Fibroblast of lung (primary cell): ENCODE data around the gene SNRNP48. TPM values are rescaled to one million over a fixed set of nuclear protein-coding genes. Genes with fewer than 3 reads are reported as not detected.

Source experiments
- DNase-seq, 2 donors: peaks; one replicate each; pipeline versions ENCODE4 v3.0.0 to v3.0.0-alpha.2; 2010; ENCODE audit warnings: low read depth in 2 of 2
- H2AFZ ChIP-seq: 2 replicates; pipeline ENCODE4 v1.5.1; 2012; ENCODE audit warnings: low read length, control low read depth, inconsistent platforms
- H3K27ac ChIP-seq: 2 replicates; pipeline ENCODE4 v1.5.1; 2011; ENCODE audit warnings: low read length, control low read depth; ENCODE audit not compliant: insufficient read depth
- H3K27me3 ChIP-seq: 2 replicates; pipeline ENCODE4 v1.5.1; 2011; ENCODE audit warnings: mild to moderate bottlenecking, low read length; ENCODE audit not compliant: control insufficient read depth, insufficient read depth
- H3K36me3 ChIP-seq: 2 replicates; pipeline ENCODE4 v1.5.1; 2011; ENCODE audit warnings: low read length; ENCODE audit not compliant: control insufficient read depth, insufficient read depth
- H3K4me1 ChIP-seq: 2 replicates; pipeline ENCODE4 v1.5.1; 2011; ENCODE audit warnings: low read length; ENCODE audit not compliant: control insufficient read depth, insufficient read depth; ENCODE audit errors: extremely low read depth
- H3K4me2 ChIP-seq: 2 replicates; pipeline ENCODE4 v1.5.1; 2011; ENCODE audit warnings: low read length, control low read depth; ENCODE audit not compliant: insufficient read depth; ENCODE audit errors: extremely low read depth
- H3K4me3 ChIP-seq, 4 experiments: fragments of 200-600 bp in 1 of 4; sonication (generic) in 1 of 4; replicated peaks in 1 of 4; 2 replicates each; pipeline ENCODE4 v1.5.1; 2011 to 2016; ENCODE audit warnings: low read length in 4 of 4, low read depth in 3 of 4, mild to moderate bottlenecking in 3 of 4, control low read depth in 2 of 4, inconsistent platforms in 1 of 4, mixed read lengths in 1 of 4; ENCODE audit not compliant: insufficient read depth in 1 of 4; ENCODE audit errors: control extremely low read depth in 1 of 4
- H3K79me2 ChIP-seq: 2 replicates; pipeline ENCODE4 v1.5.1; 2012; ENCODE audit warnings: mild to moderate bottlenecking, low read length, inconsistent platforms; ENCODE audit not compliant: control insufficient read depth, insufficient read depth
- H3K9ac ChIP-seq: 2 replicates; pipeline ENCODE4 v1.5.1; 2011; ENCODE audit warnings: mild to moderate bottlenecking, low read length, control low read depth; ENCODE audit not compliant: insufficient read depth
- H3K9me3 ChIP-seq: 2 replicates; pipeline ENCODE4 v1.5.1; 2012; ENCODE audit warnings: low read depth, low read length; ENCODE audit not compliant: control insufficient read depth, insufficient read depth
- H4K20me1 ChIP-seq: 2 replicates; pipeline ENCODE4 v1.5.1; 2011; ENCODE audit warnings: low read length; ENCODE audit not compliant: control insufficient read depth, insufficient read depth; ENCODE audit errors: extremely low read depth
- EZH2 ChIP-seq: IDR thresholded peaks from 2 replicates; pipeline ENCODE4 v1.5.1; 2012; ENCODE audit warnings: low read length, control low read depth, mild to moderate bottlenecking; ENCODE audit errors: missing control alignments
- polyA plus RNA-seq, 2 donors: library from polyadenylated mRNA; depleted of rRNA in 1 of 2; stranded (reverse) in 1 of 2; unstranded in 1 of 2; fragments of >200 nt; gene quantifications; 2 replicates each; pipeline ENCODE4 v1.2.1, GENCODE V29; 2011 to 2012; ENCODE audit warnings: missing spikeins in 1 of 2
- total RNA-seq: library from RNA; depleted of rRNA; stranded (reverse); fragments of >200 nt; gene quantifications from 2 replicates; pipeline ENCODE4 v1.2.1, GENCODE V29; 2014
- TF ChIP-seq, protein P1 (sequence below), 2 donors: IDR thresholded peaks in 1 of 2; conservative IDR thresholded peaks in 1 of 2; 1 replicate in 1 of 2; 2 replicates in 1 of 2; pipeline ENCODE4 v1.5.1; 2011 to 2012; ENCODE audit warnings: low read length in 2 of 2, control low read depth in 1 of 2, inconsistent platforms in 1 of 2, low read depth in 1 of 2, mild to moderate bottlenecking in 1 of 2

The SNRNP48 gene
- total and polyA plus RNA-seq, 2 donors (not counting 1 experiment from before 2014, with no cell fraction given): 8.3 to 9.1 TPM

DNA sequence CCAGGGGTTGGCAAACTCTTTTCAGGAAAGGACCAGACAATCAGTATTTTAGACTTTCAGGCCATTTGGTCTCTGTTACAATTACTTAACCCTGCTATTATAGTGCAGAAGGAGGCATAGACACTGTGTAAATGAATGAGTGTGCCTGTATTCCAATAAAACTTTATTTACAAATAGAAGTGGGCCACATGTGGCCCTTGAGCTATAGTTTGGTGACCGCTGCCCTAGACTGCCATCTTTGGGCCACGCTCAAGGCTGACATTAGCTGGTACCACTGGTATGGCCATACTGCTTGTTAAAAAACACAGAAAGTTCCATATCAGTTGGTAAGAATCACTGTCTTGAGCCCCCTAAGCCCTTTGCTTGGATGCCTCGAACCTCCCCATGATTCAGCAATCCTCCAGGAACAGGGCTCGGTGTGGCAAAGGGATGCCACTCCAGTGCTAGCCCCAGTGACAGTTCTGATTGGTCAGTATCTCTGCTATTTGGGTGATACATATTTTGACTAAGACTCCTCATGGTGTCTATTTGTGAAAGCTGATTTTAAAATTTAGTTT is 23.3 kb upstream of the SNRNP48 start:
- H2AFZ ChIP-seq: no peak overlapping the region
- H3K79me2 ChIP-seq: no peaks in the 10 kb centered on the region
- H3K9me3 ChIP-seq: no peaks in the 10 kb centered on the region
- H3K4me3 ChIP-seq: no peak overlapping the region
- H3K4me2 ChIP-seq: no peak overlapping the region
- TF ChIP-seq EZH2: no peak
- TF ChIP-seq, protein P1, sequence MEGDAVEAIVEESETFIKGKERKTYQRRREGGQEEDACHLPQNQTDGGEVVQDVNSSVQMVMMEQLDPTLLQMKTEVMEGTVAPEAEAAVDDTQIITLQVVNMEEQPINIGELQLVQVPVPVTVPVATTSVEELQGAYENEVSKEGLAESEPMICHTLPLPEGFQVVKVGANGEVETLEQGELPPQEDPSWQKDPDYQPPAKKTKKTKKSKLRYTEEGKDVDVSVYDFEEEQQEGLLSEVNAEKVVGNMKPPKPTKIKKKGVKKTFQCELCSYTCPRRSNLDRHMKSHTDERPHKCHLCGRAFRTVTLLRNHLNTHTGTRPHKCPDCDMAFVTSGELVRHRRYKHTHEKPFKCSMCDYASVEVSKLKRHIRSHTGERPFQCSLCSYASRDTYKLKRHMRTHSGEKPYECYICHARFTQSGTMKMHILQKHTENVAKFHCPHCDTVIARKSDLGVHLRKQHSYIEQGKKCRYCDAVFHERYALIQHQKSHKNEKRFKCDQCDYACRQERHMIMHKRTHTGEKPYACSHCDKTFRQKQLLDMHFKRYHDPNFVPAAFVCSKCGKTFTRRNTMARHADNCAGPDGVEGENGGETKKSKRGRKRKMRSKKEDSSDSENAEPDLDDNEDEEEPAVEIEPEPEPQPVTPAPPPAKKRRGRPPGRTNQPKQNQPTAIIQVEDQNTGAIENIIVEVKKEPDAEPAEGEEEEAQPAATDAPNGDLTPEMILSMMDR (conservative IDR thresholded peaks at IDR 0.05 in 1 of 2, IDR thresholded peaks at IDR 0.05 in 1 of 2; ENCODE audit: low read depth in 1 of 2, low read length in 2 of 2): no peak
- no peak for DNase-seq
- H3K36me3 ChIP-seq: no peaks in the 10 kb centered on the region
- no peak overlapping the region for H3K27ac ChIP-seq
- no peaks in the 10 kb centered on the region for H4K20me1 ChIP-seq
- no peak overlapping the region for H3K9ac ChIP-seq
- no peaks in the 10 kb centered on the region for H3K4me1 ChIP-seq
- no peaks in the 10 kb centered on the region for H3K27me3 ChIP-seq

DNA sequence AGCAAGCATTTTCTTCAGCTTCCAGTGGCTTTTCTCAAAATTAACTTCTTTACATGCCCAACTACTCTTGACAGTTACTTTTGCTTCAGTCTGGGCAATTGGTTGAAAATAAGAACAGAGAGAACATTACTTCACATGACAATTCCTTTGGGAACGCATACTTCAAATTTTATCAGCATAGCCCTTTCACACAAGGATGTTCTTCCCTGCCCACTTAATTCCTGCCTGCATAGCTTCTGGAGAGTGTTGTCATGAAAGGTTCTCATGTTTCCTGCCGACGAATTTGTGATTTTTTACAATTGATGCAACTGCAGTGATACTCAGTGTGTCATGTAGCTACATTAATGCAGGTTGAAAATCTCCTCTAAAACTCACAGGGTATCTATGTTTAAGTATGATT is 22.0 kb upstream of the SNRNP48 start:
- Histone ChIP-seq H3K4me2 (no peak overlapping the region), H3K9me3 (no peaks in the 10 kb centered on the region), H3K27ac (no peak overlapping the region), H4K20me1 (no peaks in the 10 kb centered on the region), H2AFZ (no peak overlapping the region), H3K4me3 (no peak overlapping the region), H3K27me3 (no peaks in the 10 kb centered on the region), H3K9ac (no peak overlapping the region), H3K4me1 (no peaks in the 10 kb centered on the region), H3K36me3 (no peaks in the 10 kb centered on the region), H3K79me2 (no peaks in the 10 kb centered on the region)
- DNase-seq: peak in 1 of 2 donors; percentile 47
- no peak for TF ChIP-seq EZH2
- TF ChIP-seq, protein P1 (conservative IDR thresholded peaks at IDR 0.05 in 1 of 2, IDR thresholded peaks at IDR 0.05 in 1 of 2; ENCODE audit: low read depth in 1 of 2, low read length in 2 of 2): no peak

DNA sequence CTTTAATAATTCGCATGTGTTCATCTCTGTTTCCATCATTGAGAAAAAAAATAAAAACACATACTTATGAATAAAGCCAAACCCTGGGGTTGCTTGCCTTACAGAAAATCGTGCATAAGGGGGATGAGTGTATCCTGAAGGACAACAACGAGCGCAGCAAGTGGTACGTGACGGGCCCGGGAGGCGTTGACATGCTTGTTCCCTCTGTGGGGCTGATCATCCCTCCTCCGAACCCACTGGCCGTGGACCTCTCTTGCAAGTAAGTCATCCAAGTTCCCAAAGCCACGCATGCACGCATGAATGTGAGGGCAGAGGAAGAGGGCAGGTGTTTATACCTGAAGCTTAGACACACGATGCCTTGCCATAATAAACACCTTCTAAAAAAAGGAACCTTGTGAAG is 20.9 kb upstream of the SNRNP48 start:
- H3K79me2 ChIP-seq: no peaks in the 10 kb centered on the region
- no peaks in the 10 kb centered on the region for H3K36me3 ChIP-seq
- no peak overlapping the region for H3K4me2 ChIP-seq
- no peaks in the 10 kb centered on the region for H3K27me3 ChIP-seq
- no peak overlapping the region for H3K27ac ChIP-seq
- no peaks in the 10 kb centered on the region for H3K9me3 ChIP-seq
- TF ChIP-seq, protein P1 (conservative IDR thresholded peaks at IDR 0.05 in 1 of 2, IDR thresholded peaks at IDR 0.05 in 1 of 2; ENCODE audit: low read depth in 1 of 2, low read length in 2 of 2): no peak
- TF ChIP-seq EZH2: no peak
- no peak for DNase-seq
- H3K4me3 ChIP-seq: no peak overlapping the region
- H2AFZ ChIP-seq: no peak overlapping the region
- no peaks in the 10 kb centered on the region for H3K4me1 ChIP-seq
- H3K9ac ChIP-seq: no peak overlapping the region
- H4K20me1 ChIP-seq: no peaks in the 10 kb centered on the region
